ENCODE measurements around the gene EML6. TPM values are rescaled to one million over a fixed set of nuclear protein-coding genes. Genes with fewer than 3 reads are reported as not detected.

EML6 gene
- total RNA-seq, 6 donors from 2014 or later, result 1.5 to 7.3 (median 4.0) TPM

DNA sequence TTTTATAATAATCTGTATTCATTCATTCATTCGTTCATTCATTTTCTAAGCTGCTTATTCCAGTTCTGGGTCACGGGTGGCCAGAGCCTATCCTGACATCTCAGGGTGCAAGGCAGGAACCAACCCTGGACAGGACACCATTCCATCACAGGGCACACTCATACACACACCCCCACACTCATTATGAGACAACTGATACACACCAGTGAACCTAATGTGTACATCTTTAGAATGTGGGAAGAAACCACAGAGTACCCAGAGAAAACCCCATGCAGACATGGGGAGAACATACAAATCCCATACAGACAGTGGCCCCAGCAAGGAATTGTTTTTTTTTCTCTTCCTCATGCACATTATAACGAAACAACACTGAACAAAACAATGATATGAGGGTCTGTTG lies 272.1 kb downstream of the EML6 start:
- no peaks in the 10 kb centered on the region for H3K9me3 ChIP-seq
- TF ChIP-seq, protein P1, sequence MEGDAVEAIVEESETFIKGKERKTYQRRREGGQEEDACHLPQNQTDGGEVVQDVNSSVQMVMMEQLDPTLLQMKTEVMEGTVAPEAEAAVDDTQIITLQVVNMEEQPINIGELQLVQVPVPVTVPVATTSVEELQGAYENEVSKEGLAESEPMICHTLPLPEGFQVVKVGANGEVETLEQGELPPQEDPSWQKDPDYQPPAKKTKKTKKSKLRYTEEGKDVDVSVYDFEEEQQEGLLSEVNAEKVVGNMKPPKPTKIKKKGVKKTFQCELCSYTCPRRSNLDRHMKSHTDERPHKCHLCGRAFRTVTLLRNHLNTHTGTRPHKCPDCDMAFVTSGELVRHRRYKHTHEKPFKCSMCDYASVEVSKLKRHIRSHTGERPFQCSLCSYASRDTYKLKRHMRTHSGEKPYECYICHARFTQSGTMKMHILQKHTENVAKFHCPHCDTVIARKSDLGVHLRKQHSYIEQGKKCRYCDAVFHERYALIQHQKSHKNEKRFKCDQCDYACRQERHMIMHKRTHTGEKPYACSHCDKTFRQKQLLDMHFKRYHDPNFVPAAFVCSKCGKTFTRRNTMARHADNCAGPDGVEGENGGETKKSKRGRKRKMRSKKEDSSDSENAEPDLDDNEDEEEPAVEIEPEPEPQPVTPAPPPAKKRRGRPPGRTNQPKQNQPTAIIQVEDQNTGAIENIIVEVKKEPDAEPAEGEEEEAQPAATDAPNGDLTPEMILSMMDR (IDR thresholded peaks at IDR 0.05), result no peak
- TF ChIP-seq EP300 (IDR thresholded peaks at IDR 0.05) (no peak), POLR2A (IDR thresholded peaks at IDR 0.05) (no peak), POLR2AphosphoS5 (IDR thresholded peaks at IDR 0.05) (no peak)
- H3K27ac ChIP-seq, result no peak overlapping the region
- H3K4me1 ChIP-seq, result peaks cover 20 to 50% (median 33%) of the 10 kb centered on the region in 4 donors
- H3K36me3 ChIP-seq, result no peaks in the 10 kb centered on the region
- WGBS, 2 donors, result 88 to 90% methylated on average over 3 of the region's 3 CpGs
- no peaks in the 10 kb centered on the region for H3K27me3 ChIP-seq
- no peak overlapping the region for H3K4me3 ChIP-seq
- ATAC-seq (ENCODE audit: low FRiP score in 2 of 2) (no peak), DNase-seq (no peak)

- H3K4me1 ChIP-seq, result peaks cover 25 to 62% (median 39%) of the 10 kb centered on the region in 4 donors
- no peaks in the 10 kb centered on the region for H3K9me3 ChIP-seq
- H3K27ac ChIP-seq, result no peak overlapping the region
- ATAC-seq (ENCODE audit: low FRiP score in 2 of 2), result no peak
- H3K4me3 ChIP-seq, result no peak overlapping the region
- TF ChIP-seq EP300 (IDR thresholded peaks at IDR 0.05), result no peak
- TF ChIP-seq, protein P1 (IDR thresholded peaks at IDR 0.05), result no peak
- no peaks in the 10 kb centered on the region for H3K27me3 ChIP-seq
- DNase-seq, result no peak
- no peaks in the 10 kb centered on the region for H3K36me3 ChIP-seq
- WGBS, 2 donors, result 91 to 100% methylated on average over 1 of the region's 1 CpG
Observed at GRCh38 chr2:54997826-54998225, 274.4 kb downstream of the EML6 start.

DNA sequence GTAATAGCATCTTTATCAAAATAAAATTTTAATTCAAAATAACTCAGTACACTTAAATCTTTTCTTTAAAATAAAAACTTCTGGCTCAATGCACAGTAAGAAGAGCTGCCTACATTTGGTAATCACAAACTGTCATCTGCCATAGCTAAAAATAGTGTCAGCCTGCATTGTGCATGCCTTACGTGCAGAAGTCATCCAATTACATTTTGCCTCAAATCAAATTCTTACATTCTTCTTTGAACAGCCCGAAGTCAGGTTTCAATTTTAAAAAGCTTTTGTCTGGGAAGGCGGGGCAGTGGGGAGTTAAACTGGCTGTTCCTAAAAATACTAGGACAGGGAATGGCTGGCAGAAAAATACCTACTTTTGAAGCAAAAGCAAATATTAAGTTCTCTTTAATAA lies 275.7 kb downstream of the EML6 start:
- ATAC-seq (ENCODE audit: low FRiP score in 2 of 2) (peak in 1 of 2 donors; percentile 53), DNase-seq (no peak)

DNA sequence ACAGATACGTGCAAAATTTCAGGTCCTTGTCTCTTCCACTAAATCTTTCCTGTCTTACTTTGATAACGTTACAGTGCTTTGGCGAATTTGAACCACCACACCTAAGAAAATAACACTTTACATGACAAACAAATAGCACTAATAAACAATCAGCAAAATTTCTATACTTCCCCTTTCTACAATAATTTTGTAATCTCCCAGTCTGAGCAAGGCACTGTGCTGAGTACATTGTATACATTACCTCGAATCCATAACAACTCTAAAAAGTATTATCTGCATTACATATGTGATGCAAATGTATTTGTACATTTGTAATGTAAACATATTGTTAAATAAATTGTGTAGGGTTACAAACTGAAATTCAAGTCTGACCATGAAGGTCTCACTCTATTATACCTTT lies 276.9 kb downstream of the EML6 start:
- no peaks in the 10 kb centered on the region for H3K36me3 ChIP-seq
- no peak for DNase-seq
- no peak overlapping the region for H3K4me3 ChIP-seq
- no peak overlapping the region for H3K27ac ChIP-seq
- no peaks in the 10 kb centered on the region for H3K9me3 ChIP-seq
- ATAC-seq (ENCODE audit: low FRiP score in 2 of 2), result no peak
- TF ChIP-seq POLR2AphosphoS5 (IDR thresholded peaks at IDR 0.05) (no peak), POLR2A (IDR thresholded peaks at IDR 0.05) (no peak), EP300 (IDR thresholded peaks at IDR 0.05) (no peak)
- TF ChIP-seq, protein P1 (IDR thresholded peaks at IDR 0.05), result no peak
- no peaks in the 10 kb centered on the region for H3K27me3 ChIP-seq
- H3K4me1 ChIP-seq, result peaks cover 25 to 63% (median 36%) of the 10 kb centered on the region in 4 donors
- 36 to 48% methylated on average over 4 of the region's 4 CpGs for WGBS, 2 donors

More for the DNA sequence above, 275.7 kb downstream of the EML6 start:
- WGBS, 2 donors, result 14 to 15% methylated on average over 3 of the region's 3 CpGs
- H3K4me1 ChIP-seq, result peaks cover 25 to 57% (median 39%) of the 10 kb centered on the region in 4 donors
- no peak overlapping the region for H3K4me3 ChIP-seq
- no peaks in the 10 kb centered on the region for H3K9me3 ChIP-seq
- TF ChIP-seq POLR2A (IDR thresholded peaks at IDR 0.05) (no peak), EP300 (IDR thresholded peaks at IDR 0.05) (no peak), POLR2AphosphoS5 (IDR thresholded peaks at IDR 0.05) (no peak)
- TF ChIP-seq, protein P1 (IDR thresholded peaks at IDR 0.05), result no peak
- no peaks in the 10 kb centered on the region for H3K27me3 ChIP-seq
- no peak overlapping the region for H3K27ac ChIP-seq
- no peaks in the 10 kb centered on the region for H3K36me3 ChIP-seq

DNA sequence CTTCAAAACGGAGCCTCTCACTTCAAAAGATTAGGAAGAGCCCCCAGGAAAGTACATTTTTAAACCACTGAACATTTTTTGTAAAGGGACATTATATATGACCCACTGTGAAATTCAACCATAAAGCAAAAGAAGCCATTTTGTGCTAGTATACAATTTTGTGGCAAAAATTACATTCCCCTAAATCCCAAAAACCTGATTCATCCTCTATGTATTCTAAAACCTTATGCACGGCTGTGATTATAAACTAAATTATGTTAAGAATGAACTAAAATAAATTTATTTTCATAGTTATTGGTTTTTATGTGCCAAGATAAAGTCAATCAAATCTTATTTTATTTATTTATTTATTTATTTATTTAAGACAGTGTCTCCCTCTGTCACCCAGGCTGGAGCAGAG lies 278.3 kb downstream of the EML6 start:
- no peak overlapping the region for H3K4me3 ChIP-seq
- no peaks in the 10 kb centered on the region for H3K36me3 ChIP-seq
- H3K9me3 ChIP-seq, result no peaks in the 10 kb centered on the region
- TF ChIP-seq POLR2A (IDR thresholded peaks at IDR 0.05), result no peak
- no peak for TF ChIP-seq EP300 (IDR thresholded peaks at IDR 0.05)
- TF ChIP-seq, protein P1 (IDR thresholded peaks at IDR 0.05), result no peak
- no peak for TF ChIP-seq POLR2AphosphoS5 (IDR thresholded peaks at IDR 0.05)
- DNase-seq (no peak), ATAC-seq (ENCODE audit: low FRiP score in 2 of 2) (no peak)
- no peak overlapping the region for H3K27ac ChIP-seq
- H3K27me3 ChIP-seq, result no peaks in the 10 kb centered on the region
- WGBS, 2 donors, result 47 to 95% methylated on average over 2 of the region's 2 CpGs
- H3K4me1 ChIP-seq, result peaks cover 29 to 69% (median 41%) of the 10 kb centered on the region in 4 donors

Data from upper lobe of left lung (tissue), 6 donors.